Naive thymus-derived CD4-positive, alpha-beta T cell (primary cell): ENCODE data around the gene RIMS3. TPM values are rescaled to one million over a fixed set of nuclear protein-coding genes. Genes with fewer than 3 reads are reported as not detected.
"Not testable (repeated sequence)": the region's sequence is repeated elsewhere in the genome, so short reads cannot be mapped to it uniquely, and the experiment has no call there.

Experiments used
- ATAC-seq: fragments of 150-1000 bp; cut with Tn5 transposase; 2 replicates; pipeline ENCODE4 v1.10.0; 2021; ENCODE audit warnings: mild to moderate bottlenecking, moderate library complexity
- CTCF ChIA-PET: fragments of 350-600 bp; sonication (Branson Sonifier 250); formaldehyde crosslinking; loops from one replicate; lab custom pipeline; 2021; ENCODE audit warnings: antibody characterized with exemption; lab: Charles Lee
- POLR2A ChIA-PET: fragments of 350-600 bp; sonication (Branson Sonifier 250); formaldehyde crosslinking; loops from one replicate; lab custom pipeline; 2021; ENCODE audit warnings: antibody characterized with exemption, inconsistent platforms; lab: Charles Lee
- DNase-seq, 9 donors: peaks; one replicate each; pipeline versions ENCODE4 v3.0.0 to v3.0.0-alpha.2; 2020 to 2022; ENCODE audit warnings: mixed read lengths in 1 of 9
- H3K27ac ChIP-seq: one replicate; pipeline ENCODE4 v1.7.0; 2013; ENCODE audit warnings: mild to moderate bottlenecking, low read depth, low read length, moderate library complexity
- H3K27me3 ChIP-seq, 2 donors: one replicate each; pipeline ENCODE4 v1.7.0; 2013; ENCODE audit warnings: low read length in 2 of 2, mild to moderate bottlenecking in 2 of 2, moderate library complexity in 2 of 2; ENCODE audit not compliant: control insufficient read depth in 2 of 2, insufficient read depth in 2 of 2
- H3K36me3 ChIP-seq, 3 experiments: 1 replicate in 2 of 3; 2 replicates in 1 of 3; pipeline ENCODE4 v1.7.0; 2013; ENCODE audit warnings: low read length in 3 of 3, mild to moderate bottlenecking in 3 of 3, moderate library complexity in 1 of 3; ENCODE audit not compliant: insufficient read depth in 3 of 3, control insufficient read depth in 2 of 3
- H3K4me1 ChIP-seq, 2 donors: one replicate each; pipeline ENCODE4 v1.7.0; 2013; ENCODE audit warnings: low read length in 2 of 2, mild to moderate bottlenecking in 2 of 2, moderate library complexity in 1 of 2; ENCODE audit not compliant: control insufficient read depth in 2 of 2, insufficient read depth in 2 of 2
- H3K4me3 ChIP-seq: 2 replicates; pipeline ENCODE4 v1.7.0; 2013; ENCODE audit warnings: mild to moderate bottlenecking, low read length
- H3K9me3 ChIP-seq, 3 experiments: 1 replicate in 2 of 3; 2 replicates in 1 of 3; pipeline ENCODE4 v1.7.0; 2013; ENCODE audit warnings: low read length in 3 of 3; ENCODE audit not compliant: control insufficient read depth in 2 of 3
- H3K27ac Mint-ChIP-seq, 9 donors: one replicate each; pipeline ENCODE4 v1.8.0; 2020 to 2022; ENCODE audit warnings: mixed read lengths in 9 of 9, mild to moderate bottlenecking in 8 of 9, moderate library complexity in 5 of 9, inconsistent platforms in 2 of 9
- H3K27me3 Mint-ChIP-seq, 5 donors: one replicate each; pipeline ENCODE4 v1.8.0; 2021 to 2022; ENCODE audit warnings: mixed read lengths in 5 of 5, mild to moderate bottlenecking in 1 of 5
- H3K36me3 Mint-ChIP-seq, 5 donors: one replicate each; pipeline ENCODE4 v1.8.0; 2020 to 2022; ENCODE audit warnings: mixed read lengths in 5 of 5, mild to moderate bottlenecking in 3 of 5, inconsistent platforms in 1 of 5
- H3K4me1 Mint-ChIP-seq, 7 donors: one replicate each; pipeline ENCODE4 v1.8.0; 2020 to 2022; ENCODE audit warnings: mixed read lengths in 7 of 7, mild to moderate bottlenecking in 3 of 7, inconsistent platforms in 1 of 7
- H3K4me3 Mint-ChIP-seq, 10 donors: one replicate each; pipeline ENCODE4 v1.8.0; 2020 to 2022; ENCODE audit warnings: mild to moderate bottlenecking in 10 of 10, mixed read lengths in 10 of 10, moderate library complexity in 6 of 10, inconsistent platforms in 2 of 10
- H3K9me3 Mint-ChIP-seq, 11 donors: one replicate each; pipeline ENCODE4 v1.8.0; 2020 to 2022; ENCODE audit warnings: mixed read lengths in 11 of 11, mild to moderate bottlenecking in 4 of 11, inconsistent platforms in 1 of 11, moderate library complexity in 1 of 11
- intact Hi-C, 2 donors: fragments of 100-400 bp; cut with micrococcal nuclease; formaldehyde crosslinking; loops; one replicate each; pipeline ENCODE4 v1.15.1; 2023
- polyA plus RNA-seq, 2 donors: library from polyadenylated mRNA; unstranded; fragments of 300-500 nt; fragmentation: Illumina TruSeq; gene quantifications; one replicate each; pipeline ENCODE4 v1.2.3, GENCODE V29; 2021
- total RNA-seq, 6 experiments: library from RNA in 5 of 6; stranded (reverse) in 5 of 6; gene quantifications; 1 replicate in 5 of 6; 2 replicates in 1 of 6; pipeline ENCODE4 v1.2.3 and lab custom pipeline; 2021 to 2026

Gene RIMS3
- total and polyA plus RNA-seq, 7 experiments from 2014 or later, result 1.1 to 4.3 (median 2.2) TPM

- no peaks in the 10 kb centered on the region for H3K36me3 Mint-ChIP-seq
- Histone ChIP-seq H3K4me1 (no peaks in the 10 kb centered on the region), H3K27ac (no peak overlapping the region), H3K27me3 (no peaks in the 10 kb centered on the region), H3K36me3 (no peaks in the 10 kb centered on the region), H3K9me3 (no peaks in the 10 kb centered on the region), H3K4me3 (no peak overlapping the region)
- ChIA-PET POLR2A (no interaction called here), CTCF (no interaction called here)
- peak; percentile 51 for ATAC-seq
- H3K9me3 Mint-ChIP-seq, result no peaks in the 10 kb centered on the region
- H3K27me3 Mint-ChIP-seq, result peaks cover 0 to 12% (median 4%) of the 10 kb centered on the region in 5 donors
- no peak overlapping the region for H3K4me3 Mint-ChIP-seq
- intact Hi-C loops, result no loop called here
- H3K27ac Mint-ChIP-seq, result no peak overlapping the region
- DNase-seq, result peak in 4 of 9 donors; percentile 1 to 12 (median 6)
- peaks cover 0 to 16% (median 7%) of the 10 kb centered on the region in 7 donors for H3K4me1 Mint-ChIP-seq
Observed at GRCh38 chr1:40592107-40592803, 73.2 kb downstream of the RIMS3 start.

- no peaks in the 10 kb centered on the region for H3K4me1 ChIP-seq
- H3K27ac Mint-ChIP-seq, result no peak overlapping the region
- ChIA-PET POLR2A (no interaction called here), CTCF (no interaction called here)
- no peaks in the 10 kb centered on the region for H3K36me3 Mint-ChIP-seq
- no peaks in the 10 kb centered on the region for H3K36me3 ChIP-seq
- no peaks in the 10 kb centered on the region for H3K9me3 Mint-ChIP-seq
- H3K4me1 Mint-ChIP-seq, result peaks cover 0 to 13% (median 3%) of the 10 kb centered on the region in 7 donors
- H3K27me3 Mint-ChIP-seq, result peaks cover 0 to 22% (median 4%) of the 10 kb centered on the region in 5 donors
- H3K4me3 Mint-ChIP-seq, result no peak overlapping the region
- ATAC-seq, result no peak
- no peaks in the 10 kb centered on the region for H3K27me3 ChIP-seq
- no peak for DNase-seq
- intact Hi-C loops, result no loop called here
- H3K9me3 ChIP-seq, result no peaks in the 10 kb centered on the region
- no peak overlapping the region for H3K27ac ChIP-seq
- H3K4me3 ChIP-seq, result no peak overlapping the region
Observed at GRCh38 chr1:40588586-40588985, 76.9 kb downstream of the RIMS3 start.

- ChIA-PET CTCF (no interaction called here), POLR2A (no interaction called here)
- Mint-ChIP-seq H3K27ac (no peak overlapping the region), H3K4me1 (no peaks in the 10 kb centered on the region), H3K27me3 (peaks cover 0 to 19% (median 4%) of the 10 kb centered on the region in 5 donors), H3K9me3 (no peaks in the 10 kb centered on the region), H3K36me3 (no peaks in the 10 kb centered on the region), H3K4me3 (no peak overlapping the region)
- intact Hi-C loops, result no loop called here
- Histone ChIP-seq H3K36me3 (no peaks in the 10 kb centered on the region), H3K4me1 (no peaks in the 10 kb centered on the region), H3K27me3 (no peaks in the 10 kb centered on the region), H3K27ac (no peak overlapping the region), H3K9me3 (no peaks in the 10 kb centered on the region), H3K4me3 (no peak overlapping the region)
- ATAC-seq (no peak), DNase-seq (no peak)
Observed at GRCh38 chr1:40583980-40584379, 81.5 kb downstream of the RIMS3 start.

DNA sequence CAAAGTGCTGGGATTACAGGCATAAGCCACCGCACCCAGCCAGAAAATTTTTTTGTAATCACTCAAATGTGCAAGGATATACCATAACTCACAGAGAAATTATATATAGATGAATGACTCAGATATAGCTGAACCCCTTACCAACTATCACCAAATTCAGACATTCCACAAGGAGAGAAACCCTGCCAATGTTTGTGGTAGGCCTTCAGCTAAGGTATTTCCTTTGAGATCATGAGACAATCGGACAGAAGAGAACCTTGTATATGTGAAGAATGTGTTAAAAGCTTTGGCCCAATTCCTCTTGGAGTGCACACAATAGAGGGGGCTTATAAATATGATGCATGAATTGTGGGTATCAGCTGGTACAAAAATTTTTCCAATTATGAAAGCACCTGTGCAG, 83.4 kb downstream of the RIMS3 start:
- Mint-ChIP-seq H3K36me3 (peaks cover 0 to under 1% (median 0%) of the 10 kb centered on the region in 5 donors), H3K27ac (no peak overlapping the region), H3K4me1 (no peaks in the 10 kb centered on the region), H3K27me3 (peaks cover 0 to 21% (median 4%) of the 10 kb centered on the region in 5 donors), H3K4me3 (no peak overlapping the region), H3K9me3 (peaks cover 0 to 6% (median 0%) of the 10 kb centered on the region in 11 donors)
- DNase-seq, result no peak
- Histone ChIP-seq H3K9me3 (no peaks in the 10 kb centered on the region), H3K4me1 (no peaks in the 10 kb centered on the region), H3K4me3 (no peak overlapping the region), H3K36me3 (no peaks in the 10 kb centered on the region), H3K27me3 (no peaks in the 10 kb centered on the region), H3K27ac (no peak overlapping the region)
- intact Hi-C loops, result no loop called here
- no peak for ATAC-seq
- ChIA-PET POLR2A (no interaction called here), CTCF (no interaction called here)

DNA sequence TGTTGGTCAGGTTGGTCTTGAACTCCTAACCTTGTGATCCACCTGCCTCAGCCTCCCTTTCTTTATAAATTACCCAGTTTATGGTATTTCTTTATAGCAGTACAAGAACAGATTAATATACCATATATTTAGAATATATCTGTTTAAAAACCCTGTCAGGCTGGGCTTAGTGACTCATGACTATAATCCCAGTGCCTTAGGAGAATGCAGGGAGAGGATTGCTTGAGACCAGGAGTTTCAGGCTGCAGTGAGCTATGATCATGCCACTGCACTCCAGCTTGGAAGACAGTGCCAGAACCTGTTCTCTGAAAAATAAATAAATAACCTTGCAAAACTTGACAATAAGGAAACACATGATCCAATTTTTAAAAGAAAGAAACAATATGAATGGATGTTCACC, 90.1 kb downstream of the RIMS3 start:
- Mint-ChIP-seq H3K4me1 (no peaks in the 10 kb centered on the region), H3K9me3 (peaks cover 0 to 15% (median 0%) of the 10 kb centered on the region in 11 donors), H3K27me3 (peaks cover 5 to 13% (median 5%) of the 10 kb centered on the region in 5 donors), H3K36me3 (peaks cover 0 to 4% (median 0%) of the 10 kb centered on the region in 5 donors), H3K4me3 (no peak overlapping the region), H3K27ac (no peak overlapping the region)
- Histone ChIP-seq H3K36me3 (no peaks in the 10 kb centered on the region), H3K4me1 (no peaks in the 10 kb centered on the region), H3K9me3 (no peaks in the 10 kb centered on the region), H3K27me3 (no peaks in the 10 kb centered on the region), H3K4me3 (no peak overlapping the region), H3K27ac (no peak overlapping the region)
- no peak for DNase-seq
- CTCF ChIA-PET, result no interaction called here
- ATAC-seq, result no peak
- intact Hi-C loops, result no loop called here
- POLR2A ChIA-PET, result no interaction called here

DNA sequence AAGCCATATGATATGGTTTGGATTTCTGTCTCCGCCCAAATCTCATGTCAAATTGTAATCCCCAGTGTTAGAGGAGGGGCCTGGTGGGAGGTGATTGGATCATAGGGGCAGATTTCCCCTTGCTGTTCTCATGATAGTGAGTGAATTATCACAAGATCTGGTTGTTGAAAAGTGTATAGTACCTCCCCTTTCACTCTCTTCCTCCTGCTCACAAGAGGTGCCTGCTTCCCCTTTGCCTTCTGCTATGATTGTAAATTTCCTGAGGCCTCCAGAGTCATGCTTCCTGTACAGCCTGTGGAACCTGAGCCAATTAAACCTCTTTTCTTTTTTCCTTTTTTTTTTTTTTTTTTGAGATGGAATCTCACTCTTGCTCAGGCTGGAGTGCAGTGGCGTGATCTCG, 90.7 kb downstream of the RIMS3 start:
- intact Hi-C loops, H3K36me3 ChIP-seq, H3K4me3 Mint-ChIP-seq, H3K27ac Mint-ChIP-seq, POLR2A ChIA-PET, H3K36me3 Mint-ChIP-seq, H3K4me3 ChIP-seq, DNase-seq, H3K27ac ChIP-seq, H3K4me1 ChIP-seq, CTCF ChIA-PET, H3K4me1 Mint-ChIP-seq, H3K9me3 ChIP-seq, H3K27me3 ChIP-seq: not testable (repeated sequence)
- peaks cover 1 to 13% (median 5%) of the 10 kb centered on the region in 5 donors for H3K27me3 Mint-ChIP-seq
- peaks cover 0 to 15% (median 0%) of the 10 kb centered on the region in 11 donors for H3K9me3 Mint-ChIP-seq
- peak; percentile 81 for ATAC-seq
